Activated CD4-positive, alpha-beta T cell treated with anti-CD3 and anti-CD28 coated beads for 48 hours (primary cell): ENCODE measurements around the gene ERBB4.

Source experiments
- DNase-seq: peaks from one replicate; pipeline ENCODE4 v3.0.0-alpha.2; 2020

ERBB4 gene

GRCh38 chr2:211368467-211368866, 1170.1 kb downstream of the ERBB4 start:
- DNase-seq, result no peak

GRCh38 chr2:211367711-211368110, 1170.9 kb downstream of the ERBB4 start:
- DNase-seq, result peak; percentile 2

DNA sequence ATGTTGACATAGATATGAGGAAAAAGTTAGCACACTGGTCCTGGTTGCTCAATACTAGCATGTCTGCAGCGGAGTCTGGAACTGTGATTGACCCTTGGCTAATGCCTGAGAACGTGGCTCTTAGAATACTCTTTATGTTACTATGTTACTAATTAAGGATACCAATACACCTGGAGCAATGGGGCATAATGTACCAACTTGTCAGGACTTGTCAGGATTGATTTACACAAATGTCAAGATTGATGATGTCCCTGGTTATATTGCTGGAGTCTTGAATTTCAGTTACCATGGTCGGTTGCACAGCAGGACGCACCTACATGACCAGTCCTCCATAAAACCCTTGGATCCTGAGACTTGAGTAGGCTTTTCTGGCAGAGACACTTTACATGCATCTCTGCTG, 1171.3 kb downstream of the ERBB4 start:
- no peak for DNase-seq

DNA sequence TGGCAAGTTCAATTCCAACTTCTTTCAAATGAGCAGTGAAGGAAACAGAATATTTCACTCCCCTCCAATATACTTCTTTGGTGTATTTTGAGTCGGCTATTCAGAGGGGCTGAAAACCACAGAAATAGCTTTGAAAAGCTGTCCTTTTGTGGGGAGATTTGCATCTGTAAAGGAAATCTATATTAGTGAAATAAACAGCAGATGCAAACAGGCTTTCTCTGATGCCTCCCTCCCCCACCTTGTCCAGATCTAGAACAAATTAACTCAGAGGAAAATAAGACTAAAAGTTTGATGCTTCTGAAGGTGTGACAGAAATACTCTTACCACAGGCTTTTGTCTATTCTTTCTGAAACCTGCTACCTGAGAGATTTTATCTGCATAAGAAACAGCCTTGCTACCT, 1173.7 kb downstream of the ERBB4 start:
- no peak for DNase-seq

DNA sequence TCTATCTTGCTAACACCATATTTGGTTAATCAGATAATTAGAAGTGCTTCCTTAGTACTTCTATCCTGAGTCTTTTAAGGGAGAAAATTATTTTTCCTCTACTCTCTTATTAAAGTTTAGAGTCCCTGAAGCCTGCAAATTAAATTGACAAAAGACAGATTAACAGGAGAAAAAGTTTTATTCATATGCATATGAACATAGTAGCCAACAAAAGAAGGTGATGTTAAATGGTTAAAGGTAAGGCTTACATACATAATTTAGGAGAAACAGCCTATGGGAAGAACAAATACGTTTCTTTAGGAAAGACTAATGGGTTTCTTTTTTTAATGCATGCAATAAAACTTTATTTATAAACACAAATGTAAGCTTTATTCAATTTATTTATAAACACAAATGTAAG, 1177.2 kb downstream of the ERBB4 start:
- DNase-seq, result no peak

- no peak for DNase-seq
Observed at GRCh38 chr2:211359347-211359746, 1179.3 kb downstream of the ERBB4 start.

GRCh38 chr2:211358504-211358903, 1180.1 kb downstream of the ERBB4 start:
- DNase-seq, result no peak

DNA sequence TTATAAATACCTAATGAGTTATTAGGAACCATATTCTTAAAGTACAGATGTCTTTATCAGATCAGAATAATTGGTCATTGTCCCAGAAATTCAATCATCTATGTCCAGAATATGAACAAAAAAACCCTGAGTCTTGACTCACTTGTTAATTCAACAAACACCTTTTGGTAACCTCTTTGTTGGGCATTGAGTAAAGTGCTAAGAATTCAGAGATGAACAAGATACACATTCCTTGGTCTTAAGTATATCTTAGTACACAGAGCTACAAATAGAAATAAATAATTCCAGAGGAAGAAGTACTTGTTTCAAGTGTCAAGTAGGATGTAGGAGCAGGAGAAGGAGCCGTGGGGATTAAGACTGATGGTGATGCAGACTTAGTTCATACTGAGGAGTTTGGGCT, 1184.1 kb downstream of the ERBB4 start:
- DNase-seq, result no peak

- DNase-seq, result no peak
Observed at GRCh38 chr2:211351987-211352386, 1186.6 kb downstream of the ERBB4 start.

- no peak for DNase-seq
Observed at GRCh38 chr2:211349031-211349430, 1189.6 kb downstream of the ERBB4 start.

GRCh38 chr2:211347328-211347727, 1191.3 kb downstream of the ERBB4 start:
- peak; percentile 2 for DNase-seq

DNA sequence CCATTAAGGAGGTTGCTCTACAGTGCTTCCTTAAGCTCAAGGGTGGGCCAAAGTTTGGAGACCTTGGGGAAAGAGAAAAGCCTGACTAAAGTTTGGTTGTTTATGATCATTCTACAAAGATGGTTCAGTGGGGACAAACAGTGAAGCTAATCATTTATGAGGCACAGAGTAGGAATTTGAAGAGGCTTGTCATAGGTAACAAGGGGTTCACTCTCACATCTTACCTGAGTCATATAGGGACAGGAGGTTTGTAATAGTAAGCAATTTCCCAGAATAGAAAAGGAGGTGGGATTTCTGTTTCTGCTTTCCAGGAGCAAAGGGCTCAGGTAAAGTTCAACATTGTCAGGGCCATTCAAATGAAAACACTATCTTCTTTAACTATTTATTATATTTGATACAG, 1194.3 kb downstream of the ERBB4 start:
- no peak for DNase-seq

DNA sequence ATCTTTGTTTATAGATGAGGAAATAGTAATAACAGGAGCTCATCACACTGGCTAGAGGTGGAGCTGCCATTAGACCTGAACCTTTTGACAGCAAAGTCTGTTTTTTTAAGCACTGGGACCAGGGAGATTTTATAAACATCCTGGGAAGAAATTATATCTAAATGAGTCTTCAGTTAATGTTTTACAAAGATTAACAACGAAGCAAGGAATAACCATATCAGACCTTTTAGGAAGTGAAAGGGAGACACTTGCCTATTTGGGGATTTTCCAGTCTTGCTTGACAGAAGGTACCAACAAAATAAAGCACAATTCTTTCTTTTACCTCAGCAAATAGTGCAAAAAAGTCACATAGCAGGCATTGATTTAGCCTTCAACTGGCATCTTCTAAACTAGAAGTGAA, 1205.2 kb downstream of the ERBB4 start:
- DNase-seq, result no peak

GRCh38 chr2:211331736-211332135, 1206.9 kb downstream of the ERBB4 start:
- DNase-seq, result no peak

DNA sequence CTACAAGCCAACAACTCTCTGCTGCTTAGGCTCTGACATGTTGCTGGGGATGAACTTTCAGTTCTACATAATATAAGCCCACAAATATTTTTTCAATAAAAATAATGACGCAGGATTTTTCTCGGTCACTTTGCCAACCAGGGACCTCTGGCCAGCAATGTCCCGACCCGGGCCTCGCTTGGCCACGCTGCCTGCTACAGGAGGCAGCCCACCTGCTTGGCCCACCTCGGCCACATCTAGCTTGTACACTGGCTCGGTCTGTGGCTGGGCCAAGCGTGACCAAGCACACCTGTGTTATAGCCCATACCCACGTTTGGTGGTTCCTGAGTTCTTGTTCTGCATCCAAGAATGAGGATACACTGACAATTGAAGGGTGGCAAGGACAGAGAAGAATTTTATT, 1208.7 kb downstream of the ERBB4 start:
- no peak for DNase-seq

DNA sequence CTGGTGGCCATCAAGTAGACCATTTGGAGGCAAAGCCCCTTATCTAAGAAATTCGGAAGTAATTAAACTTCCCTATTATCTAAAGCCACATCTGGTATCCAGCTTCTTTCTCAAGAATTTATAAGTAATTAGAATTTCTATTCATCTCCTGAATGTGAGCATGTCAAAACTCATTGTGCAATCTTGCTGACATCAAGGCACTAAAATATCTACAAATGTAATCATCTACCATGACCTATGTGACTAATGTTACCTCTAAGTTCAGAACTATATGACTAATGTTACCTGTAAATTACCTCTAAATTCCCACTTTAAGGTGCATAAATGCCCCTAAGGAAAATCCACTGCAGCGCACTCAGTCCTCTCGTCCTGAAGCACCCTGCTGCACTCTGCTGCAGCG, 1209.2 kb downstream of the ERBB4 start:
- no peak for DNase-seq

GRCh38 chr2:211328126-211328525, 1210.5 kb downstream of the ERBB4 start:
- DNase-seq, result no peak
